GM19328 (cell line): Measurements from ENCODE around the gene KRTAP6-2.

Experiments
- ATAC-seq: cut with Tn5 transposase; IDR thresholded peaks from one replicate; pipeline ENCODE4 v1.9.1; 2021; ENCODE audit warnings: mild to moderate bottlenecking, moderate library complexity; ENCODE audit not compliant: unreplicated experiment

The KRTAP6-2 gene

DNA sequence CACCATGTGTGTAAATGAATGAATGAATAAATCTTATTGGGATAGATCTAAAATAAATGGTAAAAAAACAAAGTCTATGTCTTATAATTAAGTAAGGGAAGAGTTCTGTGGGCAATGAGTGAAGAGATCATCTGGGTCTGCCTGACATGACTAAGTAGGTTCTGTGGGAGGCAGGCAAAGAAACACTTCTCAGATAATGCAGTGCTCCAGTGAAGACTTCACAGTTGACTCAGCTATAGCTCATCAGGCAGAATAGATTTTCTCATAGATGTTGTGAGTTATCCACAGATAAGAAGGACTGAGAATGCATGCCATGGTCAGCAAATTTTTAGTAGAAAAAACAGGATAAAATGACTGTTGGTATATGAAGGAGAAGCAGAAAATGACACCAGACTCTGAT is 20.9 kb downstream of the KRTAP6-2 start:
- no peak for ATAC-seq

DNA sequence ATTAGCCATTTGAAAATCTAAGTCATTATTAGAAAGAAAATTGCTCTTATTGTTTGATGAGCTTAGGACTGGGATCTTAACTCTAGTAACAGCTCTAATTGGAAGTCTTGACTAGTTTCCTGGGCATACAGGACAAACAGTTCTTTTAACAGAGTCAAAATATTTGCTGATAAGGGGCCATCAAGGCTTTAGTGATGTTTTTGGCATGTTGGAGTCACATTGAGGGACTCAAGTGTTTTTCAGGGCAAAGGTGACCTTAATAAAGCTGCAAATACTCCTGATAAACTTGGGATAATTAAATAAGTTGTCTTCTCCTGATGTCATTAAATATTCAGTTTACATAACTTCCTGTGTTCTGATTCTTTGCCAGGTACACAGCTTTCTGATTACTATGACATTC is 31.1 kb downstream of the KRTAP6-2 start:
- ATAC-seq = no peak

DNA sequence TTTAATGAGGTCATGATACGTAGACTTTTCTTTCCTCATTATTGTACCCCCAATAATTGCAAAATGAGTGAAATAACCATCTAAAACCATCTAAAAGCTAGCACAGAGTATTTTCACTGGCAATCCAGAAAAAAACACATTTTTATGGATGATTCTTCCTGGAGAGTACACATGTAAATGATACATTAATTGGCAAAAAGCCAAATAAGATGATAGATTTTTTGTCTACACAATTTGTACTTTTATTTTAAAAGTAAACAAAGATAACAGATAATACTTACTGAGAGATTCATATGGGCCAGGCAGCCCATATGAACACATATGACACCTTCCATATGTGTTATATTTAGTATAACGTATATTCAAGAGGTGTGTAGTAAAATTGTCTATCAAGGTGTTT is 35.1 kb downstream of the KRTAP6-2 start:
- no peak for ATAC-seq

DNA sequence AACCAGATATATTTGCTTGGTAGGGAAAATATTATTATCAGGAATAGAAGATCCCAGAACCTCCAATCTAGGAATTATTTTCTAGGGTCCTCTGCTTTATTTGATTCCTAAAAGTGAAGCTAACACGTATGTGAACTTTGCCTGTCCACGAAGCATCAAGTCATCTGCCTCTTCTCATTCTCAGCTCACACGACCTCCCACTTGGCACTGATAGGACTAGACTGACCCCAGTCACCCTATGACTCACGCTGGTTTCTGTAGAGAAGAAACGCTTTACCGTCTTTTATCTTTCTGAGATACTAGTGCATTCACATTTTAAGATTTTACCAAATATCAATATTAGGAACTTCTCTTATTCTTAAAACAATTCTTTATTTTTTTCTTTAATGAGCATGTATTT is 35.6 kb downstream of the KRTAP6-2 start:
- ATAC-seq = no peak

DNA sequence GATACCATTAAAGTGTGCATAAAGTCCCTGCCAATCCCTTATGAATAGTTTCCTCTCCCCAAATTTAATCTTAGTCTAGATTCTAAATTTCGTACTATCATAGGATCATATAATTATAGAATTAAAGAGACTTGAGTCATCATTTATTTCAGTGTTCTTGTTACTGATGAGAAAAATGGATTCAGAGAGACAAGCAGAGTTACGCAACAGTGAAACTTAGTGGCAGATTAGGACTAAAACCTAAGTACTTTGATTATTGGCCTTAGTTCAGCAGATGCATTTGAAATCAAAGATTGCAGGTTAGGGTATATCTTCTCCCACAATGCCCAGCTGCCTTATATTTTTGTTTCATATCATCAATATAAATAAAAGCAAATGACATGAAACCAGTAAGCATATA is 36.7 kb downstream of the KRTAP6-2 start:
- no peak for ATAC-seq

DNA sequence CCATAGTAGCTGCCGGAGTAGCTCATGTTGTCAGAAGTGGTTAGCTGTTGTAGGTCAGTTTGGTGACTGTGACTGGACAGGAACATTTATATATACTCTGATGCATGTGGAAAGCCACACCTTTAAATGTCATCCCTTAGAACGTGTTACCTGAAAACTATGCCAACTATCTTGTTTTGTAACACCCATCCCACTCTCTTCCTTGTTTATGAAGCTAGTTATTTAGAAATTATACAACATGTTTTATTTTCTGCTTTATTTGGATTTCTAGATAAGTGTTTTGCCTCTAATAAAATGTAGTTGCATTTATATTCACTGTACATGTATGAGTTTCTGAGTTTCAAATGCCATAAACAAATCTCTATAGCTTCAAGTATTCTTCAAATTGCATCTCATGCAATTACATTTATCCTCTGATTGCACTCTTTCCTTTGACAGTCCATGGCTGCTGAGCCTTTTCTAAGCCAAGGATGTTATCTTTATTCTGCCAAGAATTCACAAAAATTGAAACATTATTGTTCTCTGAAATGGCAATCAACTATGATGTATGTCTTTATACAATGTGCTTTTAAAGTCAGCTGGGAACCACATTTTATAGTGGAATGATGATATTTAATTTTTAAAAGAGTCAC is 37.3 kb downstream of the KRTAP6-2 start, which contains the start of gene KRTAP19-7:
Gene KRTAP19-7, minus strand, starts transcription at position 51 of the 632 bp plus-strand sequence. Its CDS starts 25 bp downstream, at position 26.
- ATAC-seq = no peak

DNA sequence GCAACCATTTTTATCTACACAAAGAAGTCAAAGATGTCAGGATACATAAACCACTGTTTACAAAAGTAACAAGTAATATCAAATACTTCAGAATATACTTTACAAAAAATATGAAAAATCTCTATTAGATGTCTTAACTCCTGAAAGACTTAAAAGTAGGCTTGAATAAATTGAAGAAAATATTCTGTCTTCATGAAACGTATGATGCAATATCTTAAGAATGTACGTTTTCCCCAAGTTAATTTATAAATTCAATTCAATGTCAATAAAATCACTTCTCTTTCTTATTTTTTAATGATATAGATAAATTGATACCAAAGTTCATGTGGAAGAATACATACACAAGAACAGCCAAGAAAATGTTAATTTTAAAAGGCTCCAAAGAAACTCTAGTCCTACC is 43.6 kb downstream of the KRTAP6-2 start:
- ATAC-seq = no peak

DNA sequence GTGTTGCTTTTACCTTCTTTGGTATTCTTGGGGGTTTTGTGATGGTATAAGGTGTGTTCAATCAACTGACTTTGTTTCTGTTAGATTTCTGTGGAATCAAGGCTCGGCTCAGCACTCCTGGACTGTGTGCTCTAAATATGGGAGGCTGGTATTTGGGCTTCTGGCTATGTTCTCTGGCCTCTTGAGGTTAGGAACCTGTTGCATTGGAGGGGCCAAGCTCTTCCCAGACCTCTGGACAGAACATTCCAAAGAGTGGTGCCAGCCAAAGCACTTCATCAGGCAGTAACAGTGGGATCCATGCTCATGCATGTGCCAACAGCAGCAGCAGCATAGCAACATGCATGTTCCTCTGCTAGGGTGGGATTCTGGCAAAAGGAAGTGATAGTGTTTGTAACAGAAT is 45.9 kb downstream of the KRTAP6-2 start:
- ATAC-seq = no peak
